Breast epithelium (tissue), 4 donors: ENCODE results near the gene DSCAML1. TPM values are rescaled to one million over a fixed set of nuclear protein-coding genes. Genes with fewer than 3 reads are reported as not detected.

Experiments
- DNase-seq, 2 donors: peaks; one replicate each; pipeline ENCODE4 v3.0.0-alpha.2; 2019; ENCODE audit warnings: low spot score in 2 of 2
- H3K27ac ChIP-seq, 2 donors: fragments of 200-600 bp; sonication (generic) in 1 of 2; one replicate each; pipeline ENCODE4 v1.5.1; 2016 to 2019; ENCODE audit warnings: mild to moderate bottlenecking in 1 of 2
- H3K27me3 ChIP-seq, 2 donors: fragments of 200-600 bp; sonication (generic) in 1 of 2; one replicate each; pipeline versions ENCODE4 v1.5.1 to v1.6.0; 2017 to 2019; ENCODE audit warnings: control low read depth in 1 of 2, mild to moderate bottlenecking in 1 of 2
- H3K36me3 ChIP-seq: fragments of 200-600 bp; one replicate; pipeline ENCODE4 v1.5.1; 2019
- H3K4me1 ChIP-seq, 2 donors: fragments of 200-600 bp; sonication (generic); one replicate each; pipeline ENCODE4 v1.5.1; 2016 to 2019; ENCODE audit warnings: control low read depth in 1 of 2
- H3K4me3 ChIP-seq, 3 donors: fragments of 200-600 bp; sonication (generic); 1 replicate in 2 of 3; 2 replicates in 1 of 3; pipeline ENCODE4 v1.5.1; 2016 to 2019; ENCODE audit warnings: mild to moderate bottlenecking in 3 of 3, moderate library complexity in 2 of 3
- H3K9me3 ChIP-seq, 2 donors: fragments of 200-600 bp; sonication (generic) in 1 of 2; one replicate each; pipeline ENCODE4 v1.5.1; 2016 to 2019; ENCODE audit warnings: control low read depth in 1 of 2
- POLR2A ChIP-seq: fragments of 450-650 bp; IDR thresholded peaks from one replicate; pipeline ENCODE4 v1.6.1; 2016; ENCODE audit warnings: antibody characterized with exemption, mild to moderate bottlenecking, moderate library complexity
- POLR2AphosphoS5 ChIP-seq, 3 donors: sonication (generic); formaldehyde crosslinking; IDR thresholded peaks; one replicate each; pipeline ENCODE4 v1.6.1; 2017; ENCODE audit warnings: antibody characterized with exemption in 3 of 3
- intact Hi-C: fragments of 100-400 bp; cut with DNase I; formaldehyde crosslinking; loops from one replicate; pipeline ENCODE4 v1.15.1; 2023; ENCODE audit warnings: low total_unique reads
- total RNA-seq, 3 donors: library from RNA; depleted of rRNA; stranded (reverse); fragments of >200 nt; gene quantifications; one replicate each; pipeline ENCODE4 v1.1.0, GENCODE V29; 2016
- TF ChIP-seq, protein P1 (sequence below), 3 donors: fragments of 450-650 bp; IDR thresholded peaks; one replicate each; pipeline ENCODE4 v1.5.1; 2016 to 2017; ENCODE audit warnings: antibody characterized with exemption in 3 of 3, mild to moderate bottlenecking in 3 of 3, moderate library complexity in 3 of 3

Gene DSCAML1
- total RNA-seq, 3 donors from 2014 or later = 0.33 to 1.8 (median 0.64) TPM

DNA sequence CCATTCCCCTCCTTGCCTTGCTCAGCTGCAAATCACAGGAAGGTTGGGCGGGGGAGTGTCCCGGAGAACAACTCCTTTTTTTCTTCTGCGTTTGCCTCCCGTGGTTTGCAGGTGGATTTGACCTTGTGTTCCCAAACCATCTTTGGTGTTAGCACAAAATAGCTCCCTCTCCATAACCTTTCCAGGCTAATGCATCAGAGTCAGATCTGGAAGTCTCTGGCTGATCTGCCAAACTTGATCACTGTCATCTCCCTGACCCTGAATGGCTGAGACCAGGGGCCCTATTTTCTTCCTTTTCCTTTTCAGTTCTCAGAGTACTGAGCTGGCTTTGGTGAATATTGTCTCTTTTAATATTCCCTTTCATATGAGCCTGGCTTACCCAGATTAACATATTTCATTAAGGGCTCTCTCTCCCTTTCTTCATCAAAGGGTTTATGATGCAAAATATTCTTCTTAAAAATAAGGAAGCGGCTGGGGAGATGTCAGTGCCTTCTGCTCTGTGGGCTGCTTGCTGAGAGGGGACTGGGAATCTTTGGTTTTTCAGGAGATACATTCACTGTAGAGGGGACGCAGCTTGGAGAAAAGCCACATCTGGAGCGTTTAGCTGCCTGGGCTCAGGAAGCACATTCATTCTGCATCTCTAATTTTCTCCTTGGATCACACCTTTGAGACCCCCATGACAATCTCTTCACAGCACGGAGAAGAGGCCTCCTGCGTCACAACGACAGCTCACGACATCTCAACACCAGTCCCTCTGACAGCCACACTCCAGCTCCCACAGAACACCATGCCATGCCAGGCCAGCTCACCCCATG, 321.1 kb downstream of the DSCAML1 start:
- intact Hi-C loops = no loop called here

GRCh38 chr11:117473481-117474091, 323.4 kb downstream of the DSCAML1 start:
- no peak overlapping the region for H3K27ac ChIP-seq
- no peaks in the 10 kb centered on the region for H3K27me3 ChIP-seq
- H3K36me3 ChIP-seq = no peaks in the 10 kb centered on the region
- H3K4me1 ChIP-seq = no peaks in the 10 kb centered on the region
- no peaks in the 10 kb centered on the region for H3K9me3 ChIP-seq
- no peak overlapping the region for H3K4me3 ChIP-seq
- TF ChIP-seq POLR2AphosphoS5 (IDR thresholded peaks at IDR 0.05) (no peak), POLR2A (no peak)
- TF ChIP-seq, protein P1, sequence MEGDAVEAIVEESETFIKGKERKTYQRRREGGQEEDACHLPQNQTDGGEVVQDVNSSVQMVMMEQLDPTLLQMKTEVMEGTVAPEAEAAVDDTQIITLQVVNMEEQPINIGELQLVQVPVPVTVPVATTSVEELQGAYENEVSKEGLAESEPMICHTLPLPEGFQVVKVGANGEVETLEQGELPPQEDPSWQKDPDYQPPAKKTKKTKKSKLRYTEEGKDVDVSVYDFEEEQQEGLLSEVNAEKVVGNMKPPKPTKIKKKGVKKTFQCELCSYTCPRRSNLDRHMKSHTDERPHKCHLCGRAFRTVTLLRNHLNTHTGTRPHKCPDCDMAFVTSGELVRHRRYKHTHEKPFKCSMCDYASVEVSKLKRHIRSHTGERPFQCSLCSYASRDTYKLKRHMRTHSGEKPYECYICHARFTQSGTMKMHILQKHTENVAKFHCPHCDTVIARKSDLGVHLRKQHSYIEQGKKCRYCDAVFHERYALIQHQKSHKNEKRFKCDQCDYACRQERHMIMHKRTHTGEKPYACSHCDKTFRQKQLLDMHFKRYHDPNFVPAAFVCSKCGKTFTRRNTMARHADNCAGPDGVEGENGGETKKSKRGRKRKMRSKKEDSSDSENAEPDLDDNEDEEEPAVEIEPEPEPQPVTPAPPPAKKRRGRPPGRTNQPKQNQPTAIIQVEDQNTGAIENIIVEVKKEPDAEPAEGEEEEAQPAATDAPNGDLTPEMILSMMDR (IDR thresholded peaks at IDR 0.05) = no peak
- DNase-seq = no peak
- intact Hi-C loops = no loop called here

More for the DNA sequence above, 321.1 kb downstream of the DSCAML1 start:
- no peaks in the 10 kb centered on the region for H3K36me3 ChIP-seq
- H3K4me3 ChIP-seq = no peak overlapping the region
- no peak overlapping the region for H3K27ac ChIP-seq
- DNase-seq = no peak
- no peaks in the 10 kb centered on the region for H3K9me3 ChIP-seq
- TF ChIP-seq POLR2A (no peak), POLR2AphosphoS5 (IDR thresholded peaks at IDR 0.05) (no peak)
- TF ChIP-seq, protein P1 (IDR thresholded peaks at IDR 0.05) = no peak
- no peaks in the 10 kb centered on the region for H3K4me1 ChIP-seq
- no peaks in the 10 kb centered on the region for H3K27me3 ChIP-seq

DNA sequence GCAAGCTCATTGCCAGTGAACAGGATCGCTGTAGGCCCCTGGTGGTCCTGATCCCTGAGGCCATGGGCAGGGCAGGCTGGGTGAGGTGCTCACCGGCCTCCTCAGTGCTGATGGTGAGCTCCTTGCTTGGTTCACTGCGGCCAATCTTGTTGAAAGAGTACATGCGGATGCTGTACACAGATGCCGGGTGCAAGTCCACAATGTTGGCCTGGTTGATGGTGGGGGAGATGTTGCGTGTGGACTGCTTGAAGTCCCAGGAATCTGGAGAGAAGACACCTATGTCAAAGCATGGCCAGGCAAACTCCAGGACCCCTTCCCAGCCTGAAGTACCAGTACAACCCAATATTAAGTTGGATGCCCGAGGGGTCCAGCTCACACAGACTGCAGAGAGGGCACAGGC, 325.2 kb downstream of the DSCAML1 start:
- DNase-seq = no peak
- TF ChIP-seq POLR2A (no peak), POLR2AphosphoS5 (IDR thresholded peaks at IDR 0.05) (no peak)
- TF ChIP-seq, protein P1 (IDR thresholded peaks at IDR 0.05) = no peak
- Histone ChIP-seq H3K4me1 (no peaks in the 10 kb centered on the region), H3K36me3 (no peaks in the 10 kb centered on the region), H3K4me3 (no peak overlapping the region), H3K27ac (no peak overlapping the region), H3K9me3 (no peaks in the 10 kb centered on the region), H3K27me3 (no peaks in the 10 kb centered on the region)
- intact Hi-C loops = no loop called here

DNA sequence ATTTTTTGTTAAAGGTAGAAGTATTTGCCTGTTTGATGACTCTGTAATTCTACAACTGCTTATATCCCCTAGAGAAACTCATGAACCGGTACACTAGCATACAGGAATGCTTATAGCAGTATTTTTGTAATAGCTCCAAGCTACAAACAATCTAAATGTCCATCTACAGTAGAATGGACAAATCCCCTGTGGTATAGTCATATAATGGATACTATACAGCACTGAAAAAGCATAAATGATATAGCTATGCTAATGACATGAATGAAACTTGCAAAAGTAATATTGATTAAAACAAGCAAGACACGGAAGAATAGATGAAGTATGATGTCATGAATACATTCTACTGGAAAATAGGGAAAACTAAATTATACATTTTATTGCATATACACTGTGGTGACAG, 326.4 kb downstream of the DSCAML1 start:
- Histone ChIP-seq H3K27me3 (no peaks in the 10 kb centered on the region), H3K36me3 (no peaks in the 10 kb centered on the region), H3K4me3 (no peak overlapping the region), H3K27ac (no peak overlapping the region), H3K4me1 (no peaks in the 10 kb centered on the region), H3K9me3 (no peaks in the 10 kb centered on the region)
- DNase-seq = no peak
- TF ChIP-seq POLR2A (no peak), POLR2AphosphoS5 (IDR thresholded peaks at IDR 0.05) (no peak)
- TF ChIP-seq, protein P1 (IDR thresholded peaks at IDR 0.05) = no peak
- intact Hi-C loops = no loop called here

DNA sequence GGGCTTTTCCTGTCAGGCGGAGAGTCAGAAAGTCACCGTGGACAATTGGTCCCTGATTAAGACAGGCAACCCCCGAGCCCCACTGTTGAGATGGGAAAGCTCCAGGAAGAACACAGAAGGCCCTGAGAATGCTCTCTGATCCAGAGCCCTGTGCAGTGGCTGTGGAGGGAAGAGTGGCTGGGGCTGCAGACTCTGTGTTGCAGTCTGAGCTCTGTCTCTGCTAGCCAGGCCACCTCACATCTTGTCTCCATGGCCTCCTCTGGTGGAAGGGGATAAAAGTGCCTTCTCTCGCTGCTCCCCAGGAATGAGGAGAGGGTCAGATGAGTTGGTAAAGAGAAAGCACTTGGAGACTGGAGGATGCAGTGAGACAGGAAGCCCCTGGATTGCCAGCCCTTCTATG, 328.1 kb downstream of the DSCAML1 start:
- no peaks in the 10 kb centered on the region for H3K27me3 ChIP-seq
- H3K36me3 ChIP-seq = no peaks in the 10 kb centered on the region
- DNase-seq = no peak
- no peak overlapping the region for H3K27ac ChIP-seq
- H3K4me1 ChIP-seq = no peaks in the 10 kb centered on the region
- H3K9me3 ChIP-seq = no peaks in the 10 kb centered on the region
- TF ChIP-seq POLR2AphosphoS5 (IDR thresholded peaks at IDR 0.05) (no peak), POLR2A (no peak)
- TF ChIP-seq, protein P1 (IDR thresholded peaks at IDR 0.05) = no peak
- intact Hi-C loops = no loop called here
- no peak overlapping the region for H3K4me3 ChIP-seq
